OCI-M2 (cell line): ENCODE results near the gene CCDC69.
"Not testable (repeated sequence)": the region's sequence is repeated elsewhere in the genome, so short reads cannot be mapped to it uniquely, and the experiment has no call there.

Experiments
- DNase-seq: peaks from one replicate; lab custom pipeline; 2025; ENCODE audit not compliant: unreplicated experiment; lab: John Stamatoyannopoulos, UW

The CCDC69 gene

GRCh38 chr5:151223447-151224264, at the start of gene CCDC69:
CCDC69 (minus strand) TSS chr5:151224092; CDS start chr5:151223970, 122 bp downstream.
- DNase-seq, result no peak

GRCh38 chr5:151271336-151271735, 47.4 kb upstream of the CCDC69 start:
- no peak for DNase-seq

DNA sequence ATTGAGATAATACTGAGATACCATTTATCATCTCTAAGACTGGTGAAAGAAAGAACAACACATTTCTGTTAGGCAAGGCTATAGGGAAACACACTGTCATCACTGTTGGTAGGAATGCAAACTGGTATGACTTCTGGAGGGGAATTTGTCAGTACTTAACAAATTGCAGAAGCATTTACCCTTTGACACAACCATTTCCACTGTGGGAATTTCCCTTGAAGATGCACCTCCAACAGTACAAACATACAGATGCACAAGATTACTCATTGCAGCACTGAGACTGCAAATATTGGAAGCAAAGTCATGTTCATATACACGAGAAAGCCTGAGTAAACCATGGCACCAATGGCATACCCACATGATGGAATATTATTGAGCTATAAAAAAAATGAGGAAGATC, 46.7 kb upstream of the CCDC69 start:
- no peak for DNase-seq

GRCh38 chr5:151267491-151268260, 43.8 kb upstream of the CCDC69 start:
- DNase-seq, result no peak

- DNase-seq, result no peak
Observed at GRCh38 chr5:151264113-151264512, 40.2 kb upstream of the CCDC69 start.

DNA sequence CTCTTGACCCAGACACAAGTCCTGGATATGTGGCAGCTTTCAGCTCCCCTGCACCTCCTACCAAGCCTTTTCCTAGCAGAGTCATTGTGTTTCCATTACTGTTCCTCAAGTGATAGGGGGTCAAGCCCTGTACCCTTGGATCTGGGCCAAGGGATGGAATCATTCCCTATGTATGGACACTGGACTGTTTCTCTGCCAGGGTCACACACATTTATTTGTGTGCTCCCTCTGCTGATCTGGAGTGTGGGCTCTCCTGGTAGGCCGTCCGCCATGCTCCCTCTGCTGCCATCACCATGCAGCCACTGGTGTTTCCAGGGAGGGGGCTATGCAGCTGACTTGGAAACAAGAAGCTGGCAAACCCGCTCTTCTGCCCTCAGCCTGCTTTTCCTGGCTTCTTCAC, 38.6 kb upstream of the CCDC69 start:
- no peak for DNase-seq

DNA sequence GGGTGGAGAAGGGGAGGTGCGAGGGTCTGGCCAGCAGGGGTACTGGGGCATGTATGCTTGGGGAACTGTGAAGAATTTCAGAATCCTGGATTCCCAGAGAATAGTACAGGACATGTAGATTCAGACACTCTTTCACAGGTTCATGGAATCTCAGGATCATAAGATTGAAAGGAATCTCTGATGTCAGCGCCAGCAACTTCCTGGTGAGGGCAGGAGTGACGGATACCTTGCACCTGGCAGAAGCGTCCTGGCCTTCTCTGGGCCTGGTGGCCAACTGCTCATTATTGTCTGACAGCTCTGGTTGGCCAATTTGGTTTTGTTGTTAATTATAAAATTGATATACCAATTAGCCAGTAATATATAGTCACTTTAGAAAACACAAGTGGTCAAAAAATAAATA, 36.0 kb upstream of the CCDC69 start:
- no peak for DNase-seq

GRCh38 chr5:151258816-151259215, 34.9 kb upstream of the CCDC69 start:
- DNase-seq, result no peak

GRCh38 chr5:151258201-151258611, 34.3 kb upstream of the CCDC69 start:
- DNase-seq, result no peak

- no peak for DNase-seq
Observed at GRCh38 chr5:151257731-151258181, 33.9 kb upstream of the CCDC69 start.

DNA sequence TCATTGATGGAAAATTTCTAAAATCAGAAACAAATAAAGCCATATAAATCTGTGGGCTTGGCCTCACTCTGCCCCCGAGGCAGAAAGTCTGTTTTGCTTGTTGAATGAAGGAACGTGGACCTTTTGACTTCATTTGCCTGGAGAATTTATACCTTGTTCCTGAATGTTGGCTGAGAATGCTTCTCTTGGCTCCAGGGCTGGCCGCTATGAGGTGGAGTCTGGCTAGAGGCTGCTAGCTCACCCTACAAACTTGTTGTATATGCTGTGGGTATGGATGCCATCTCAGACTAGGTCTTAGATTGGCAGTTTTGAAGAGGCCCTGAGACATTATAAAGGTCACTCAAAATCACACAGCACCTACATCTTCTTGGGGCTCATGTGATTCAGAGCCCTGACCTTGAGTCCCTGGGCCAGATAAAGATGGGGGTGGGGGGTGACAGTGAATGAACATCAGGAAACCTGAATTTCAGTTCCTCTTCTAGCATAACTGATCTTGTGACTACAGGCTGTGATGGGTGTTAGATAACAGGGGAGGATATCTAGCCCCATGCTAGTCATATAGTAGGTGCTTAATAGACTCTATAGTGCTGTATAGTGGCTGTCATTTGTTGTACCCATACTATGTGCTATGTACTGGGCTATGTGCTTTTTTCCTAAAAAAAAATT, 31.9 kb upstream of the CCDC69 start:
- no peak for DNase-seq

DNA sequence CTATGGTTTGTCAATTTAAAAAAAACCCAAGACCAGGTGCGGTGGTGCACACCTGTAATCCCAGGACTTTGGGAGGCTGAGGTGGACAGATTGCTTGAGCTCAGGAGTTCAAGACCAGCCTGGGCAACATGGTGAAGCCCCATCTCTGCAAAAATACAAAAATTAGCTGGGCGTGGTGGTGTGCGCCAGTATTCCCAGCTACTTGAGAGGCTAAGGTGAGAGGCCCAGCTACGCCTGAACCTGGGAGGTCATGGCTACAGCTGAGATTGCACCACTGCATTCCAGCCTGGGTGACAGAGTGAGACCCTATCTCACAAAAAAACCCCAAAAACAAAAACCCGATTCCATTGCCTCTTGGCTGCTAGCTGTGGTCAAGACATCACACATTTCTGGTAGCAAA, 31.1 kb upstream of the CCDC69 start:
- not testable (repeated sequence) for DNase-seq

GRCh38 chr5:151254556-151254955, 30.7 kb upstream of the CCDC69 start:
- no peak for DNase-seq

GRCh38 chr5:151253605-151253950, 29.7 kb upstream of the CCDC69 start:
- no peak for DNase-seq

GRCh38 chr5:151252762-151253604, 29.1 kb upstream of the CCDC69 start, which contains the start of gene GM2A:
GM2A (plus strand) TSS chr5:151253185; CDS start chr5:151253217, 32 bp downstream.
- DNase-seq, result peak; percentile 86

DNA sequence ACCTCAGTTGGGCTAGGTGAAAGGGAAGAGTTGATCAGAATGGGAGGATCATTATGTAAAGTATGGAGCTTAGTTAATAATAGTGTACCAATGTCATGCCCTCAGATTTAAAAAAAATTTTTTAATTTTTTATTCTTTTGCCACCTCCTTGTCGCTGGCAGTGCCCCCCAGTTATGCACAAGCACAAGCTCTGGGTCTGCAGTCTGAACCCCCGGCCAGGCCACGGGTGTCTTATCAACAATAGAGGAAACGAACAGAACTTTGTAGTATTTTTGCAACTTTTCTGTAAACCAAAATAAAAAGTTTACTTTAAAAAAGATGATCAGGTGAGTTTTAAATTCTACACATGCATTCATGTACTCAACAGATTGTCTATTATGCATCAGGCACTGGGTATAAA, 27.7 kb upstream of the CCDC69 start:
- no peak for DNase-seq

DNA sequence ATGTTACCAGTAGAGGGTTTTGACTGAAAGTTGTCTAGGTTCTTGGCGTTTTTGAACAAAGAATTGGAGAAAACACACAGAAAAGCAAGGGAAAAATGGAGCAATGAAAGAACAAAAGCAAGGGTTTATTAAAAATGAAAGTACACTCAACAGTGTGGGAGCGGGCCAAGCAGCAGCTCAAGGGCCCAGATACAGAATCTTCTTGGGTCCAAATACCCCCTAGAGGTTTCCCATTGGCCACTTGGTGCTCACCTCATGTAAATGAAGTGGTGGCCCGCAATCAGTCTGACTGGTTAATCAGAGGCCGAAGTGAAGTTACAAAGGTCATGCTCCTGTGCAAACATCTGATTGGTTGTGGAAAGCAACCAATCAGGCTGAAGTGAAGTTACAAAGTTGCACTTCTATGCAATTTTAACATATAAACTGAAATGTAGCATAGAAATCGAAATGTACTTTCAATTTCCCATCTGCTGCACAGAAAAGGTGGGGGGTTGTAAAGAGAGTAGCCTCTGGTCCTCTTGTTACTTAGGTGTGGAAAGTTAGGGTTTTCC, 27.2 kb upstream of the CCDC69 start:
- DNase-seq, result peak; percentile 15

- DNase-seq, result no peak
Observed at GRCh38 chr5:151250346-151251000, 26.6 kb upstream of the CCDC69 start.

GRCh38 chr5:151249281-151249680, 25.4 kb upstream of the CCDC69 start:
- no peak for DNase-seq

- no peak for DNase-seq
Observed at GRCh38 chr5:151248651-151249050, 24.8 kb upstream of the CCDC69 start.
